ENCODE results near the gene PAK3.

PAK3 gene

DNA sequence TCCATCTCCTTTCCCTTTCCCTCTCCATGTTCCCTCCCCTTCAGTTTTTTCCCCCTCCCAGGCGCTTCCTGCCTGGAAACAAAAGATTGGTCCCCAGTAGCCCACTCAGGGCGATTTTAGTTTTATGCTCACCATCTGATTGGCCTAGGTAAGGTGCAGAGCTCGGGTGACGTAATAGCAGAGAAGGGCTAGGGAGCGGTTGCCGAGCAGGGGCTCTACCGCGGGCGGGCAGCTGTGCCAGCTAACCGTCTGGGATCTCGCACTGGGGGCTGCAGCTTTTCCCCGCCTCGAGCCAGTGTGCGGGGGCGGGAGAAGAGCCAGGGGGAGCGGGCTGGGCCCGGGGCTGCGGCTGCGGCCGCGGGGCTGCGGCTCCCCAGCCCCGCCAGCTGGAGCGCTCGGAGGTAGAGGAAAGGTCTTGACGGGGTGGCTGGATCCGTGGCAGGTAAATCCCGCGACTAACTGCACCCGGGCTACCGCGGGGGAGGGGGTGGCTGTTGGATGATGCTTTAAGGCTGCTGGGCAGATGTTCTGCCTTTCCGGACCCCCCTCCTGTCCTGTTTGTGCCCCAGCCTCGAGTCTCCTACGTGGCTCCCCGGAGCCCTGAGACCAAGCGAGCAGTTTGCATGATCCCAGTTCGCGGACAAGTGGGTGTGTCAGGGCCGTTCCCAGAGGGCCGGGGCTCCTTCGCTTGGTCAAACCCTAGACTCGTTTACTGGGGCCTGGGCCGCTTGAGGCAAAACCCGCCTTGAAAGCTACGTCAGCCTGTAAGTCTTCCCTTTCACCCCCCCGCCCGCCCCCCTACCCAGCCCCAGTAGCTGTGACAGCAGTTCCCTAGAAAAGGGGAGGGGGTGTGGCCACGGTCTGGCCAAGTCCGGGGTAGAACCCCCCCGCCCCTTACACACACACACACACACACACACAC lies at the start of gene PAK3:
TSS of gene PAK3 (plus strand) at position 218 of the 922 bp plus-strand sequence. CDS start 26,913 bp downstream, outside the sequence.
- DNase-seq (ENCODE audit: insufficient read length, low spot score): peak; percentile 24
- FAIRE-seq: no peak

GRCh38 chrX:111047575-111047974 lies 48.4 kb upstream of the PAK3 start:
- FAIRE-seq (no peak), DNase-seq (ENCODE audit: insufficient read length, low spot score) (no peak)

GRCh38 chrX:111052478-111052877 lies 43.5 kb upstream of the PAK3 start:
- no peak for DNase-seq (ENCODE audit: insufficient read length, low spot score)

DNA sequence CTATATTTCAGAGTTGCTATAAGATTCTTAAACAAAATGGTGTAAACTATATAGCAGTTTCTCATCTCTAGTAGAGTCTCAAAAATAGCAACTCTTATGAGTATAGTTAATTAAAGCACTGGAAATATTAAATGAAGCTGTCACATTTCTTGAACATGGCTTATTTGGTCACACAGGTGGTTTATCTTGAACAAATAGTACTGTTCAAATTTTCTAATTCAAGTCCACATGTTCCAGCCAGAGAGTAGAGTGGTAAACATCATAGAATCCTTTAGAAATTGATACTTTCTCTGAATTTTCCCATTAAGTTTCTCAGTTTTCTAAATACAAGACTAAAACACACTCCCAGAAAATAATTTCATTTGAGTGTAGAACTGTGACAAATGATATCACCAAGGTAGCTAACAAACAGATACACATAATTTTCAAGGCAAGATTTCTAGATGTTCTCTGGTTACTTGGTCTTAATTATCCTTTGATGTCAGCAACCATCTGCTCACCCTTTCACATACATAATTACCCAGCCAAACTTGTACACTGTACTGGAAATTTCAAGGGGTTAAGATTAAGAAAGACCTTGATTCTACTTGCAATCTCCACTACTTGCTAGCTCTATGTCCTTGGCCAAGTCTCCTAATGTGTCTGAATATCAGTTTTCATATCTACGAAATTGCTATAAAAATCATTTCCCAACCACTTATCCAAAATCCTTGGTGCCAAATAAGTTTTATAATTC lies 24.3 kb upstream of the PAK3 start:
- FAIRE-seq (no peak), DNase-seq (ENCODE audit: insufficient read length, low spot score) (no peak)

More at GRCh38 chrX:111052478-111052877, 43.5 kb upstream of the PAK3 start:
- FAIRE-seq: no peak

DNA sequence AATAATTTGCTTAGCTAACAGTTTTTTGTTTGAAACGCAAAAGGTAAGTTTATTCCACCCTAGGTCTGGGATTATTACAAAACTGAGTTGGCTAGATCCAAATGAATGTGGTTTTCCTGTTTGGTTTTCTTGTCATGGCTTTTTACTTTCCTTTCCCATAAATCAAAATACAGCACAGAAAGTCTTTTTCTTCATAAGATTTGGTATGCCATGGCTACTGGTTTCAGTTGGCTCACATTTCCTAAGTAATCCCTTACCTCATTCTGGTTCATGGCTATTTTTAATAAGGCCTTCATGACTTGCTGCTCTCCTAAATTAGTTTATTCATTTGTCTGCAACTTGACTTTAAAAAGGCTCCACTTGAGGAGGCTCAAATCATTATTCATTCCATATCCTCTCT lies 12.9 kb upstream of the PAK3 start:
- DNase-seq (ENCODE audit: insufficient read length, low spot score) (no peak), FAIRE-seq (no peak)

GRCh38 chrX:111086591-111087006 lies 9.4 kb upstream of the PAK3 start:
- no peak for FAIRE-seq
- DNase-seq (ENCODE audit: insufficient read length, low spot score): no peak

- DNase-seq (ENCODE audit: insufficient read length, low spot score) (no peak), FAIRE-seq (no peak)
These were observed 7.4 kb upstream of the PAK3 start for GRCh38 chrX:111088628-111089027.

DNA sequence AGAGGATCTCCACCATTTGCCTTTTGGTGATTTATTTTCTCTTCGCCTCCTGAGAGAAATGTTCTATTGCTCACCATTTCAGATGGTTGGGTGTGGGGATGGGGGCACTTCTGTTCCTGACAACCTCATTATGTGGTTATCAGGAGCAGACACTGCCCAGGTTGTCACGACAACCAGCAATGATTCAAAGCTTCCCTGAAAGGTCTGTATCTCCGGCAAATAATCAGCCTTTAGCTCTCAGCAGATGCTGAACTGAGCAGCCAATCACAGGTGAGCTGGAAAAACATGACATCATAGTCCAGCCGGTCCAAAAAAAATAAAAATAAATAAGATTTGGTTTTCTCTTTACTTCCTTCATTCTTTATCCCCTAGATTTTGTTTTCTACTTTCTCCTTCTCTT lies 5.5 kb upstream of the PAK3 start:
- DNase-seq (ENCODE audit: insufficient read length, low spot score) (no peak), FAIRE-seq (no peak)

DNA sequence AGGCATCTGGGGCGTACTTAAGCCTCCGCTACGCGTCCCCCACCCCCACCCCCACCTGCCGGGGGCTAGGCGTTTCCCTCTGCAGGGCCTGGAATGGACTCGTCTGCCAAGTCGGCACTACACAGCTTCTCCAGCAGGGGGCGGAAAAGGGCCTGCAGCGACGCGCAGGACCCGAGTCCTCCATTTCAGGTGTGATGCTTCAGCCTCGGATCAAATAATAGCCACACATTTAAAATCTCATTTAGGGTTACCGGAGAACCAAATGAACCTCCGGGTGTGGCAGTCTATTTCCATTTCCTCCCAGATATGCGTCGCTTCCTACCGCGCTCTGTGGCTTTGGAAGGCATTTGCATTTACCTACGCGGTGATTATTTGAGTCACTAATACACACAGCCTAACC lies 2.9 kb downstream of the PAK3 start:
- DNase-seq (ENCODE audit: insufficient read length, low spot score): no peak
- FAIRE-seq: no peak

GRCh38 chrX:111100191-111100590 lies 4.2 kb downstream of the PAK3 start:
- FAIRE-seq (no peak), DNase-seq (ENCODE audit: insufficient read length, low spot score) (peak; percentile 5)

GRCh38 chrX:111101580-111101979 lies 5.6 kb downstream of the PAK3 start:
- no peak for FAIRE-seq
- DNase-seq (ENCODE audit: insufficient read length, low spot score): no peak

DNA sequence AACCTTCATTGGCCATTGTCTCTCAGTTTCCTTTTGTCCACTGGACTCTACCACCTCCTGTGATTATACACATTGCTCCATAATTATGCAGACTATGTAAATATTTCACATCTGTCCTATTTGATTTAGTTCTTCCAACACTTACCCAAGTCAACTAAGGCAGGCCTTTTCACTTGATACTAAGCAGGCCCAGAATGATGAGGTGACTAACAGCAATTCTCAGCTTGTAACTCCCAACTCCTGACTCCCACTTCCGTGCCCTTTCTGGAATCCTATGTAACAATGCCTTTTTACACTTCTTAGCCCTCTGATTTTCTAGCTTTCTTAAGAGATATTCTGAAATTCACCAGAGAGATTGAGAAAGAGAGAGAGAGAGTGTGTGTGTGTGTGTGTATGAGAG lies 6.6 kb downstream of the PAK3 start:
- DNase-seq (ENCODE audit: insufficient read length, low spot score) (no peak), FAIRE-seq (no peak)

- no peak for DNase-seq (ENCODE audit: insufficient read length, low spot score)
- no peak for FAIRE-seq
These were observed 7.3 kb downstream of the PAK3 start for GRCh38 chrX:111103246-111103645.

GRCh38 chrX:111110098-111110775 lies 14.2 kb downstream of the PAK3 start:
- FAIRE-seq: no peak
- no peak for DNase-seq (ENCODE audit: insufficient read length, low spot score)

DNA sequence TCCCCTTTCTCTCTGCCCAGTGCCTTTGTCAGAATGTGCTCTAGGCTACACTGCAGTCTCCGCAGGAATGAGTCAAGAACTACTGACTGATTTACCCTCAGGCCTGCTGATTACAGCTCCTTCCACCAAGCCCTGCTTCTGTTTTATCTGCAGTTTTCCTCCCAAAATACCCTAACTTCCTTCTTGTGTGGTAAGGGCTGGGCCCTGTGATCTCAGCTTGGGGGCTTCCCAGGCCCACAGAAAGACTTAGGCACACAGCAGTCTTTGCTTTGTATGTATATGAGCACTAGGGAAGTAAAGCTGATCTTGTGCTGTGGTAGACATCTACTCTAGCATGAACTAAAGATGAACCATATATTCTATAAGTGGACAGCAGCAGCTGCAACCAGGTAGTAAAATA lies 18.8 kb downstream of the PAK3 start:
- DNase-seq (ENCODE audit: insufficient read length, low spot score) (no peak), FAIRE-seq (no peak)

DNA sequence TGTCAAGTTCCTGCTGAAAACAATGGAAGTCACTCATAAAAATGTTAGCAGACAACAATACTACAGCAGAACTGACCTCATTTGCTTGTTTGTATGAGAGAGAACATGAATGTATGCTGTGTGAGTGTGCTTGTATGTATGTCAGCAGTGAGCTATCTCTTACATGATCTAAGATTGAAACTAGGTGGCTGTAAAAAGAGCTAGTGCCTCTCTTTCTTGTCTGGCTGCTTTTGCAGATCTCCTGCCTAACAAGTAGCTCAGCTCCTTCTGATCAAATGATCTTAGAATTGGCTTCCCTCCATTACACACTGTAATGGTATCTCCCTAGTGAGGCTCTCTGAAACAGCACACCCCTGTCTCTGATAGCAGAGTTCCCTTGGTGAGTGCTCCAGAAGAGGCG lies 20.7 kb downstream of the PAK3 start:
- FAIRE-seq: no peak

DNA sequence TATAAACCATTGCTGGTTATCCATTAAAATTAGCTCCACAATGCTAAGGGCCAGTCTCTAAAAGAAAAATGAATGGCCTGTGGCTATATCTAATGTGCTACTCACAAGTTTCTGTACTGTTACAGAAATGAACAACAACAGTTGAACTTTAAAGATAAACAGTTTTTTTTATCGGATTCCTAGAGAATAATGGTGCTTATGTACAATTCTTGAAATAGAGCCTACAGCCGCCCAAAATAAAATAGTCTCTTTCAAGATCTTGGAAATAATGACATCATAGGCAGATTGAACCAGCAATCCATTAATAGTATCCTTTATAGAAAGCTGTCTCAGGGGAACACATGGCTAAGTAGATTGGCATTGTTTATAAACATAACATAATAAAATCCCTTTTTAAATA lies 23.4 kb downstream of the PAK3 start:
- DNase-seq (ENCODE audit: insufficient read length, low spot score): no peak
- no peak for FAIRE-seq

More for the DNA sequence above, 20.7 kb downstream of the PAK3 start:
- no peak for DNase-seq (ENCODE audit: insufficient read length, low spot score)

GRCh38 chrX:111123125-111123524 lies 27.1 kb downstream of the PAK3 start:
- no peak for FAIRE-seq
- no peak for DNase-seq (ENCODE audit: insufficient read length, low spot score)

DNA sequence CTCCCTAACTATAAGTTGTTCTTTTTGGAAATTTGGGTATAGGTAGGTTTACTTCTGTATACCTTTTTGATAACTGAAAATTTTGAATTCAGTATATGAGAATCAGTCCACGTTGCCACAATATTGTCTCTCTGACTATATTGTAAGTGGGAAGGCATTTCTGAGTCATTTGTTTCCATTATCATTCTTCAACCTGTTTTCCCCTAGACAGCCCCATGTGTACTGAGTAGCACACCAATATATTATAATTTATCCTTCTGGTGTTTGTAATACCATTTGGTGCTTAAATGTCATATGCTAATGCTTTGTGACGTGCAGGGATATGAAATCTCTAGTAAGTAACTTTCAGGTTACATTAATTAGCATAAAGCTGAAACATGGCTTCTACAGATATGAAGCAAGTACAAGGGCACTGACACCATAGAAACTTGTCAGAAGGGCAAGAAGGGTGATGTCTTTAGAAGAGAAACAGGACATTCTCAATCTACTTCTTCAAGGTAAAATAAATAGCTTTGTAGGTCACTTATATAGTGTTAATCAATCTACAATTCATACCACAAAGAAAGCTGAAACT lies 27.7 kb downstream of the PAK3 start:
- no peak for DNase-seq (ENCODE audit: insufficient read length, low spot score)

DNA sequence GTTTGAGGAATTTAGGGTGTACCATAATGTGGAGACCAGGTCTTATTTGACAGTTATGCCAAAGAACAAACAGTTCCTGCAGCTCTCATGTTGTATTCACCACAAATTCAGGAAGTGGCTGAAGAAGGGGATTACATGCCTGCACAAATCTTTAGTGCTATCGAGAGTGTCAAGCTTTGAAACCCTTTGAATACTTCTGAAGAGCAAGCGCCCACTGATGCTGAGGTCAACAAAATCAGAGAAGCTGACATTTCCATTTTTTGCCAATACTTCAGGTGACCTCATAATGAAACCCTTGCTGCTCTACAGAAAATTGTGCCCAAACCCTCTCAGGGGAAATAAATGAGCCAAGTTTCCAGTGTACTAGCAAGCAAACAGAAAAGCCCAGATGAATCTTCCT lies 28.4 kb downstream of the PAK3 start:
- DNase-seq (ENCODE audit: insufficient read length, low spot score): no peak
- no peak for FAIRE-seq

More for the DNA sequence above, 27.7 kb downstream of the PAK3 start:
- no peak for FAIRE-seq

DNA sequence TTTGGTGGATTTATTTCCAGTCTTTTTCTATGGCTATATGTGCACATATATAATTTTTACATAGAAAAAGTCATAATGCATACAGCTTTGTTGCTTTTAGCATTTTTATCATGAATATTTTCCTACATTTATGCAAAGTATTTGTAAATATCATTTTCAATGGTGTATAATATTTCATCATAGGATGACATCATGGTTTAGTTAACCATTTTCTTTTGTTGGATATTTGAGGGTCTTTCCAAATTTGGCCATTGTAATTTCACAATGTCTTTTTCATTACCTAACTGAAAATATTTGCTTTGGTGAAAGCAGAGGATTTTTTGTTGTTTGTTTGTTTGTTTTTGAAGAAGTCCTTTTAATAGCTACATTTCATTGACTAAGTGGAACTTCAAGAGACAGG lies 31.0 kb downstream of the PAK3 start:
- FAIRE-seq: no peak
- no peak for DNase-seq (ENCODE audit: insufficient read length, low spot score)
